HG03139 (cell line): ENCODE data around the gene HEBP1.

ENCODE experiments used
- ATAC-seq: cut with Tn5 transposase; IDR thresholded peaks from one replicate; pipeline ENCODE4 v1.9.1; 2021; ENCODE audit not compliant: unreplicated experiment

HEBP1 gene

GRCh38 chr12:13024531-13024916, 24.5 kb upstream of the HEBP1 start:
- no peak for ATAC-seq

- no peak for ATAC-seq
Measured at GRCh38 chr12:13023811-13024530, 23.9 kb upstream of the HEBP1 start.

GRCh38 chr12:13022851-13023271, 22.8 kb upstream of the HEBP1 start:
- ATAC-seq = no peak

- ATAC-seq = no peak
Measured at GRCh38 chr12:13011098-13011497, 11.0 kb upstream of the HEBP1 start.

GRCh38 chr12:13008741-13009380, 8.8 kb upstream of the HEBP1 start:
- ATAC-seq = no peak

- no peak for ATAC-seq
Measured at GRCh38 chr12:13007496-13008233, 7.6 kb upstream of the HEBP1 start.

GRCh38 chr12:13005649-13006048, 5.6 kb upstream of the HEBP1 start:
- no peak for ATAC-seq

GRCh38 chr12:13004986-13005385, 4.9 kb upstream of the HEBP1 start:
- no peak for ATAC-seq

- no peak for ATAC-seq
Measured at GRCh38 chr12:13004361-13004760, 4.3 kb upstream of the HEBP1 start.

- no peak for ATAC-seq
Measured at GRCh38 chr12:13002301-13003097, 2.4 kb upstream of the HEBP1 start.

GRCh38 chr12:13001775-13002040, 1.6 kb upstream of the HEBP1 start:
- no peak for ATAC-seq

- no peak for ATAC-seq
Measured at GRCh38 chr12:13000925-13001774, 1.1 kb upstream of the HEBP1 start.

- peak; percentile 21 for ATAC-seq
Measured at GRCh38 chr12:13000616-13000924, 505 bp upstream of the HEBP1 start.

- no peak for ATAC-seq
Measured at GRCh38 chr12:12999271-12999958, 650 bp downstream of the HEBP1 start.

- no peak for ATAC-seq
Measured at GRCh38 chr12:12998248-12998647, 1.8 kb downstream of the HEBP1 start.

- no peak for ATAC-seq
Measured at GRCh38 chr12:12997734-12998133, 2.3 kb downstream of the HEBP1 start.

- no peak for ATAC-seq
Measured at GRCh38 chr12:12997156-12997555, 2.9 kb downstream of the HEBP1 start.

GRCh38 chr12:12996209-12996608, 3.9 kb downstream of the HEBP1 start:
- no peak for ATAC-seq

GRCh38 chr12:12995088-12995487, 5.0 kb downstream of the HEBP1 start:
- no peak for ATAC-seq

- no peak for ATAC-seq
Measured at GRCh38 chr12:12993367-12993766, 6.7 kb downstream of the HEBP1 start.
